ENCODE data around the gene FGD1.

- TF ChIP-seq CTCF (conservative IDR thresholded peaks at IDR 0.05; ENCODE audit: low read length): no peak
- no peak for TF ChIP-seq EZH2phosphoT487 (IDR thresholded peaks at IDR 0.05; ENCODE audit: borderline replicate concordance, low read depth, low read length)
Observed at GRCh38 chrX:54530357-54530900, 34.4 kb upstream of the FGD1 start.
